Measurements from ENCODE around the gene TEX48. TPM values are rescaled to one million over a fixed set of nuclear protein-coding genes. Genes with fewer than 3 reads are reported as not detected.

The TEX48 gene
- total and polyA plus RNA-seq, 7 experiments from 2014 or later: 0.85 TPM; not detected in 6

DNA sequence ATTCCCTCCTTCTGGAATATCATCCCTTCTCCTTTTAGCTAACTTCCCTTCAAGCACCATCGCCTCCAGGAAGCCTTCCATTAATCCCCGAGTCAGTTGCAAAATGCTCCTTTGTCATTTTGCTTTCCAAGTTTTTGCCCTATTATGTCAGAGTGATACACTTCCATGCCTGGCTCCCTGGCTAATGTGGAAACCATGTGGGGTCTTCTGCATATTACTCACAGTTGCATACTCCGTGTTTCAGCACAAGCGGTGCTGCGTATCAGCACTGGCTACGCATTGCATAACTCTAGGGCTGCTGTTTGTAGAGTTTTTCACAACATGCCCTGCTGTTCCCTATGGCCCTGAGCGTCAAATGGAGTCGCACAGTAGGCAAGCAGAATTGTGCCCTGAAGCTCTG is 26.3 kb downstream of the TEX48 start:
- no peak for ATAC-seq
- no peaks in the 10 kb centered on the region for H3K27me3 Mint-ChIP-seq
- POLR2A ChIA-PET: interaction anchor here (1.2 kb wide), 1 partner anchor 27 kb away, joined by 3 read pairs; no protein-coding TSS in a partner anchor

DNA sequence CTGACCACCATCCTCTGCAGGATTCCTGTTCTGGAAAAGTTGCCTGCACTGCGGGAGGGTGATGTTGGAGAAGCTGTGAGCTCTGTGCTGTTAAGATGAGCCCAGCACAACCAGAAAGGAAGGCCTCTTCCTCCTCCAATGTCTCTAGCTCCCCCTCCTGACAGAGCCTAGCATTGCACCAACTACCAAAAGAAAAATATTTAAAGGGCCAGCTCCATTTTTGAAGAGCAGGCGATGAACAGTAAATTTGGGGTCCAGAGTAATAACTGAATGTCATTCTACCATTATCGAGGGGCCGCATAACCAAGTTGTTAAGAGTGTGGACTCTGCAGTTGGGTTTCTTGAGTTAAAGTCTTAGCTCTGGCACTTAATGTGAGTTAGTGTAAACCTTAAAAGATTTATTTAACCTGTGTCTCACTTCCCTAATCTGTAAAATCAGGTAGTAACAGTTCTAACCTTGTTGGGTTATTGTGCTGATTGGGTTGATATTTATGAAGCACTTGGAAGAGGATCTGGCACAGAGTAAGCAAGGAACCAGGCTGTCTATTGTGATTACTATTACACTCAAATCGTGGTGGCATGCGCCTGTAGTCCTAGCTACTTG is 28.3 kb downstream of the TEX48 start:
- POLR2A ChIA-PET: interaction anchor here (0.6 to 4.4 kb wide), 12 partner anchors 13 to 280 kb away, joined by 3 to 71 read pairs (median 6); partner anchors contain the start of genes AKNA, ATP6V1G1 and TMEM268
- intact Hi-C loops (cut with micrococcal nuclease): loop anchor here (1.0 to 10.0 kb wide), 9 partner anchors 41 to 319 kb away; partner anchors contain the start of genes TMEM268 (in 1 of the 2) and WHRN (in 1 of the 2)
- Mint-ChIP-seq H3K4me1 (peaks cover 11 to 25% (median 21%) of the 10 kb centered on the region in 7 donors), H3K36me3 (peaks cover 0 to 14% (median 6%) of the 10 kb centered on the region in 5 donors), H3K9me3 (peaks cover 0 to 2% (median 0%) of the 10 kb centered on the region in 11 donors), H3K4me3 (no peak overlapping the region), H3K27ac (peak overlapping the region in 7 of 9 donors; percentile 16 to 81 (median 56)), H3K27me3 (no peaks in the 10 kb centered on the region)
- no peak overlapping the region for H3K27ac ChIP-seq (ENCODE audit: low read depth, low read length)
- peaks cover 0 to 23% of the 10 kb centered on the region in 2 donors for H3K4me1 ChIP-seq (ENCODE audit: control insufficient read depth in 2 of 2, insufficient read depth in 2 of 2, low read length in 2 of 2)
- no peak overlapping the region for H3K4me3 ChIP-seq (ENCODE audit: low read length)
- DNase-seq (peak; percentile 56 to 88 (median 81)), ATAC-seq (peak; percentile 99)
- H3K27me3 ChIP-seq (ENCODE audit: control insufficient read depth in 2 of 2, insufficient read depth in 2 of 2, low read length in 2 of 2): no peaks in the 10 kb centered on the region
- no peaks in the 10 kb centered on the region for H3K9me3 ChIP-seq (ENCODE audit: control insufficient read depth in 2 of 3, low read length in 3 of 3)
- H3K36me3 ChIP-seq (ENCODE audit: control insufficient read depth in 2 of 3, insufficient read depth in 3 of 3, low read length in 3 of 3): no peaks in the 10 kb centered on the region
- CTCF ChIA-PET: interaction anchor here (0.7 to 7.3 kb wide), 42 partner anchors 9 to 571 kb away, joined by 3 to 141 read pairs (median 5); partner anchors contain the start of genes AKNA, ATP6V1G1 and TMEM268

More for the DNA sequence above, 26.3 kb downstream of the TEX48 start:
- no peaks in the 10 kb centered on the region for H3K9me3 ChIP-seq (ENCODE audit: control insufficient read depth in 2 of 3, low read length in 3 of 3)
- H3K4me3 Mint-ChIP-seq: no peak overlapping the region
- no peak for DNase-seq
- intact Hi-C loops (cut with micrococcal nuclease): loop anchor here in 1 of 2 donors (10.0 kb wide), 2 partner anchors 221 to 321 kb away; no protein-coding TSS in a partner anchor
- peaks cover 12 to 25% (median 21%) of the 10 kb centered on the region in 7 donors for H3K4me1 Mint-ChIP-seq
- H3K4me3 ChIP-seq (ENCODE audit: low read length): no peak overlapping the region
- H3K27ac Mint-ChIP-seq: no peak overlapping the region
- peaks cover 0 to 5% (median 1%) of the 10 kb centered on the region in 5 donors for H3K36me3 Mint-ChIP-seq
- peaks cover 0 to 3% (median 0%) of the 10 kb centered on the region in 11 donors for H3K9me3 Mint-ChIP-seq
- H3K27me3 ChIP-seq (ENCODE audit: control insufficient read depth in 2 of 2, insufficient read depth in 2 of 2, low read length in 2 of 2): no peaks in the 10 kb centered on the region
- peaks cover 0 to 23% of the 10 kb centered on the region in 2 donors for H3K4me1 ChIP-seq (ENCODE audit: control insufficient read depth in 2 of 2, insufficient read depth in 2 of 2, low read length in 2 of 2)
- no peak overlapping the region for H3K27ac ChIP-seq (ENCODE audit: low read depth, low read length)
- no peaks in the 10 kb centered on the region for H3K36me3 ChIP-seq (ENCODE audit: control insufficient read depth in 2 of 3, insufficient read depth in 3 of 3, low read length in 3 of 3)
- CTCF ChIA-PET: interaction anchor here (0.9 to 7.3 kb wide), 6 partner anchors 63 to 285 kb away, joined by 3 to 141 read pairs (median 35); no protein-coding TSS in a partner anchor

DNA sequence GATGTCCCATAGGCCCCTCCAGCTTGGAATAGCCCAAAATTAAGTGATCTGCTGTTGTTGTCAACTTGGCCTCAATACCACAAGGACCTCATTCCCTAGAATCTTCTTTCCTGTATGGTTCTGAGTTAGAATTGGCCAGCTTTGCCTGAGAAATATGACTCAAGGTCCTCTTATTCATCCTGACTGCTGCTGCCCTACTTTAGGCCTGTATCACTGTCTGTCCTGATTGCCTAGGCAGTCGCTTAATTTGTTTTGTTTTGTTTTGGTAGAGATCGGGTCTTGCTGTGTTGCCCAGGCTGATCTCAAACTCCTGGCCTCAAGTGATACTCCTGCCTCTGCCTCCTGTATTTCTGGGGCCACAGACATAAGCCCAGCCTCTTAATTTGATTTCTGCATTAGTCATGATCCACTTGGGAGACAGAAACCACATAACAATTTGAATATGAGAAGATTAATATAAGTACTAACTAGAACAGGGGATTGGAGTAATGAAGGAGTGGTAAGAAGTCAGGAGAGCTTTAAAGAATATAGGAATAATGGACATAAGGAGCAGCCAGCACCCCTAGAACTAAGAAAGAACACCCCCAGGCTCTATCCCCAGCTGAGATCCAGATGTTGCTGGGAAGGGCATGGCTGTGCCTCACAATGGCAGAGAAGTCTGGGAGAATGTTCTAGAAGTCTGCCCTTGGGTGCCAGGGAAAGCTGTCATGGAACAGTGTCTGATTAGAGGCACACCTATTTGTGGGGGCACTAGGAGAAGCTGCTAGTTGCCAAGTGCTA is 29.0 kb downstream of the TEX48 start:
- Mint-ChIP-seq H3K36me3 (peaks cover 0 to 15% (median 12%) of the 10 kb centered on the region in 5 donors), H3K9me3 (peaks cover 0 to 3% (median 0%) of the 10 kb centered on the region in 11 donors), H3K4me1 (peaks cover 11 to 25% (median 21%) of the 10 kb centered on the region in 7 donors), H3K4me3 (peak overlapping the region in 1 of 10 donors; percentile 7), H3K27me3 (no peaks in the 10 kb centered on the region), H3K27ac (peak overlapping the region in 8 of 9 donors; percentile 24 to 81 (median 61))
- intact Hi-C loops (cut with micrococcal nuclease): loop anchor here (1.0 to 10.0 kb wide), 9 partner anchors 41 to 318 kb away; partner anchors contain the start of genes TMEM268 (in 1 of the 2) and WHRN (in 1 of the 2)
- H3K27ac ChIP-seq (ENCODE audit: low read depth, low read length): no peak overlapping the region
- CTCF ChIA-PET: interaction anchor here (0.7 to 7.3 kb wide), 43 partner anchors 8 to 570 kb away, joined by 3 to 141 read pairs (median 5); partner anchors contain the start of genes AKNA, ATP6V1G1 and TMEM268
- H3K36me3 ChIP-seq (ENCODE audit: control insufficient read depth in 2 of 3, insufficient read depth in 3 of 3, low read length in 3 of 3): no peaks in the 10 kb centered on the region
- H3K9me3 ChIP-seq (ENCODE audit: control insufficient read depth in 2 of 3, low read length in 3 of 3): no peaks in the 10 kb centered on the region
- H3K4me1 ChIP-seq (ENCODE audit: control insufficient read depth in 2 of 2, insufficient read depth in 2 of 2, low read length in 2 of 2): peaks cover 0 to 23% of the 10 kb centered on the region in 2 donors
- H3K27me3 ChIP-seq (ENCODE audit: control insufficient read depth in 2 of 2, insufficient read depth in 2 of 2, low read length in 2 of 2): no peaks in the 10 kb centered on the region
- POLR2A ChIA-PET: interaction anchor here (0.6 to 4.4 kb wide), 12 partner anchors 13 to 280 kb away, joined by 3 to 71 read pairs (median 6); partner anchors contain the start of genes AKNA, ATP6V1G1 and TMEM268
- DNase-seq: no peak
- ATAC-seq: peak; percentile 6
- no peak overlapping the region for H3K4me3 ChIP-seq (ENCODE audit: low read length)

DNA sequence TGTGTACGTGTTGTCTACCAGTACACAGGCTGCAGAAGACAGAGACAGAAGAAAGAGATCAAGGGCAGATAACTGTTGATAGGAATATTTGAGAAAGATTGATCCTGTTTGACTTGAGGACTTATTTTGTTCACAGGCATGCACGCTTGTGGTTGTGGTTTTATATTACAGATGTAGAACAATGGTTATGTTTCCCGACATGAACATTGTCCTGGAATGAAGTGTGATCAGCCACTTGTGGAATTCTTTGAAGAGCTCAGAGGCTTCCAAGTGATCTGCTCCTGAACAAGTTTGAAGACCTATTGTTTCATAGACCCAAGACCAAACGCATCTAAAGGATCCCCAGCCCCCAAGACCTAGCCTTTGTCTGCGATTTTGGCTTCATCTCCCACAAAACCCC is 38.1 kb downstream of the TEX48 start:
- Mint-ChIP-seq H3K4me1 (peaks cover 0 to 7% (median 0%) of the 10 kb centered on the region in 7 donors), H3K9me3 (peaks cover 0 to 5% (median 0%) of the 10 kb centered on the region in 11 donors), H3K4me3 (no peak overlapping the region), H3K27me3 (no peaks in the 10 kb centered on the region), H3K36me3 (peaks cover 7 to 75% (median 45%) of the 10 kb centered on the region in 5 donors), H3K27ac (peak overlapping the region in 6 of 9 donors; percentile 2 to 77 (median 44))
- CTCF ChIA-PET: interaction anchor here (1.8 kb wide), 1 partner anchor 10 kb away, joined by 12 read pairs; no protein-coding TSS in a partner anchor
- ATAC-seq: no peak
- Histone ChIP-seq H3K27me3 (ENCODE audit: control insufficient read depth in 2 of 2, insufficient read depth in 2 of 2, low read length in 2 of 2) (no peaks in the 10 kb centered on the region), H3K4me3 (ENCODE audit: low read length) (no peak overlapping the region), H3K36me3 (ENCODE audit: control insufficient read depth in 2 of 3, insufficient read depth in 3 of 3, low read length in 3 of 3) (peaks cover 0 to 51% (median 3%) of the 10 kb centered on the region in 3 experiments), H3K9me3 (ENCODE audit: control insufficient read depth in 2 of 3, low read length in 3 of 3) (no peaks in the 10 kb centered on the region), H3K4me1 (ENCODE audit: control insufficient read depth in 2 of 2, insufficient read depth in 2 of 2, low read length in 2 of 2) (no peaks in the 10 kb centered on the region), H3K27ac (ENCODE audit: low read depth, low read length) (no peak overlapping the region)
- no peak for DNase-seq
- intact Hi-C loops (cut with micrococcal nuclease): no loop called here
- POLR2A ChIA-PET: no interaction called here

DNA sequence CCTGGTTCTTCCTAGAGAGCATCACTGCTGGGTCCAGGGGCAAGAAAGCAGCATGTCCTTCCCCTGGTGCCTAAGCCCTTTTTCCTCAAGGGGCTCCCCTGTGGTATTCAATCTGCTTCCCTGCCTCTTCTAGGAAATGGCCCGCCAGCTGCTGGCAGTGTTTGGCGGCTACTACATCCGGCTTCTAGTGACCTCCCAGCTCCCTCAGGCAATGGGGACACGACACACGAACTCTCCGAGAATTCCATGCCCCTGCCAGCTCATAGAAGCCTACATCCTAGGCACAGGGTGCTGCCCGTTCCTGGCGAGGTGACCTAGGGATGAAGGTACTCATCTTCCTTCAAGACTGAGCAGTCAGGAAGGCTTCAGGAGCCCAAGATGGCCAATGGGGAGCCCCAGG is 39.0 kb downstream of the TEX48 start:
- DNase-seq: no peak
- peak overlapping the region in 1 of 9 donors; percentile 18 for H3K27ac Mint-ChIP-seq

DNA sequence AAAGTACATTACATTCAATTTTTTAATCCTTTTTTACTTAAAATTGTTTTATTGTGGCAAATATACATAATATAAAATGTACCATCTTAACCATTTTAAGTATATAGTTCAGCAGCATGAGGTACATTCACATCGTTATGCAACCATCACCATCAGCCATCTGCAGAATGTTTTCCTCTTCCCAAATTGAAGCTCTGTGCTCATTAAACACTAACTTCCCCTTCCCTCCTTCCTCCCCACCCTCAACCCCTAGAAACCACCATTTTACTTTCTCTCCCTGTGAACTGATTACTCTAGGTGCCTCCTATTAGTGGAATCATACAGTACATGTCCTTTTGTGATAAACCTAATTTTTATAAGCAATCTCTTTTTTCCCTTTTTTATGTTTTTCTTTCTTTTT is 40.0 kb downstream of the TEX48 start:
- ChIA-PET CTCF (interaction anchor here (1.1 kb wide), 1 partner anchor 209 kb away, joined by 3 read pairs; no protein-coding TSS in a partner anchor), POLR2A (no interaction called here)
- intact Hi-C loops (cut with micrococcal nuclease): no loop called here
- Histone ChIP-seq H3K27ac (ENCODE audit: low read depth, low read length) (no peak overlapping the region), H3K4me1 (ENCODE audit: control insufficient read depth in 2 of 2, insufficient read depth in 2 of 2, low read length in 2 of 2) (no peaks in the 10 kb centered on the region), H3K4me3 (ENCODE audit: low read length) (no peak overlapping the region), H3K9me3 (ENCODE audit: control insufficient read depth in 2 of 3, low read length in 3 of 3) (no peaks in the 10 kb centered on the region), H3K36me3 (ENCODE audit: control insufficient read depth in 2 of 3, insufficient read depth in 3 of 3, low read length in 3 of 3) (peaks cover 0 to 66% (median 3%) of the 10 kb centered on the region in 3 experiments), H3K27me3 (ENCODE audit: control insufficient read depth in 2 of 2, insufficient read depth in 2 of 2, low read length in 2 of 2) (no peaks in the 10 kb centered on the region)
- peaks cover 0 to 4% (median 0%) of the 10 kb centered on the region in 11 donors for H3K9me3 Mint-ChIP-seq
- H3K27ac Mint-ChIP-seq: peak overlapping the region in 5 of 9 donors; percentile 22 to 67 (median 43)
- no peaks in the 10 kb centered on the region for H3K27me3 Mint-ChIP-seq
- ATAC-seq (no peak), DNase-seq (no peak)
- no peak overlapping the region for H3K4me3 Mint-ChIP-seq
- H3K4me1 Mint-ChIP-seq: peaks cover 0 to 7% (median 0%) of the 10 kb centered on the region in 7 donors
- peaks cover 5 to 70% (median 38%) of the 10 kb centered on the region in 5 donors for H3K36me3 Mint-ChIP-seq

More for the DNA sequence above, 39.0 kb downstream of the TEX48 start:
- Histone ChIP-seq H3K4me3 (ENCODE audit: low read length) (no peak overlapping the region), H3K4me1 (ENCODE audit: control insufficient read depth in 2 of 2, insufficient read depth in 2 of 2, low read length in 2 of 2) (no peaks in the 10 kb centered on the region), H3K27me3 (ENCODE audit: control insufficient read depth in 2 of 2, insufficient read depth in 2 of 2, low read length in 2 of 2) (no peaks in the 10 kb centered on the region), H3K36me3 (ENCODE audit: control insufficient read depth in 2 of 3, insufficient read depth in 3 of 3, low read length in 3 of 3) (peaks cover 0 to 59% (median 3%) of the 10 kb centered on the region in 3 experiments), H3K27ac (ENCODE audit: low read depth, low read length) (no peak overlapping the region), H3K9me3 (ENCODE audit: control insufficient read depth in 2 of 3, low read length in 3 of 3) (no peaks in the 10 kb centered on the region)
- ChIA-PET POLR2A (no interaction called here), CTCF (no interaction called here)
- intact Hi-C loops (cut with micrococcal nuclease): no loop called here
- peaks cover 0 to 7% (median 0%) of the 10 kb centered on the region in 7 donors for H3K4me1 Mint-ChIP-seq
- no peaks in the 10 kb centered on the region for H3K27me3 Mint-ChIP-seq
- H3K9me3 Mint-ChIP-seq: peaks cover 0 to 5% (median 0%) of the 10 kb centered on the region in 11 donors
- no peak overlapping the region for H3K4me3 Mint-ChIP-seq
- ATAC-seq: no peak
- H3K36me3 Mint-ChIP-seq: peaks cover 7 to 77% (median 45%) of the 10 kb centered on the region in 5 donors

Data from naive thymus-derived CD4-positive, alpha-beta T cell (primary cell).